Measurements from ENCODE around the gene CKS2.
"Not testable (repeated sequence)": the region's sequence is repeated elsewhere in the genome, so short reads cannot be mapped to it uniquely, and the experiment has no call there.

GRCh38 chr9:89282248-89282968 lies 28.6 kb upstream of the CKS2 start:
- TF ChIP-seq, protein P1, sequence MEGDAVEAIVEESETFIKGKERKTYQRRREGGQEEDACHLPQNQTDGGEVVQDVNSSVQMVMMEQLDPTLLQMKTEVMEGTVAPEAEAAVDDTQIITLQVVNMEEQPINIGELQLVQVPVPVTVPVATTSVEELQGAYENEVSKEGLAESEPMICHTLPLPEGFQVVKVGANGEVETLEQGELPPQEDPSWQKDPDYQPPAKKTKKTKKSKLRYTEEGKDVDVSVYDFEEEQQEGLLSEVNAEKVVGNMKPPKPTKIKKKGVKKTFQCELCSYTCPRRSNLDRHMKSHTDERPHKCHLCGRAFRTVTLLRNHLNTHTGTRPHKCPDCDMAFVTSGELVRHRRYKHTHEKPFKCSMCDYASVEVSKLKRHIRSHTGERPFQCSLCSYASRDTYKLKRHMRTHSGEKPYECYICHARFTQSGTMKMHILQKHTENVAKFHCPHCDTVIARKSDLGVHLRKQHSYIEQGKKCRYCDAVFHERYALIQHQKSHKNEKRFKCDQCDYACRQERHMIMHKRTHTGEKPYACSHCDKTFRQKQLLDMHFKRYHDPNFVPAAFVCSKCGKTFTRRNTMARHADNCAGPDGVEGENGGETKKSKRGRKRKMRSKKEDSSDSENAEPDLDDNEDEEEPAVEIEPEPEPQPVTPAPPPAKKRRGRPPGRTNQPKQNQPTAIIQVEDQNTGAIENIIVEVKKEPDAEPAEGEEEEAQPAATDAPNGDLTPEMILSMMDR (IDR thresholded peaks at IDR 0.05): not testable (repeated sequence)
- peak in 1 of 2 donors; percentile 52 for TF ChIP-seq POLR2A (IDR thresholded peaks at IDR 0.05)
